HCT116 (cell line): ENCODE data around the gene ASCL3. TPM values are rescaled to one million over a fixed set of nuclear protein-coding genes. Genes with fewer than 3 reads are reported as not detected.

Experiments
- ATAC-seq: fragments of 200-7000 bp; cut with Tn5 transposase; 2 replicates; pipeline ENCODE4 v1.9.1; 2020; ENCODE audit warnings: mild to moderate bottlenecking, moderate library complexity
- BruUV-seq: library from RNA; stranded (reverse); fragments of 400-500 nt; replicated peaks from 2 replicates; lab custom pipeline; 2021; lab: Mats Ljungman, UMichigan
- CTCF ChIA-PET: fragments of 300-600 bp; sonication (Branson Sonifier 250); formaldehyde crosslinking; loops from one replicate; lab custom pipeline; 2021; ENCODE audit warnings: antibody characterized with exemption; lab: Charles Lee
- POLR2A ChIA-PET: fragments of 300-600, 350-600 bp; sonication (Branson Sonifier 250); formaldehyde crosslinking; loops from one replicate; lab custom pipeline; 2021; ENCODE audit warnings: antibody characterized with exemption; lab: Charles Lee
- RAD21 ChIA-PET, 2 experiments: fragments of 300-600 bp; sonication (Branson Sonifier 250); formaldehyde crosslinking; loops; one replicate each; lab custom pipeline; 2023; ENCODE audit warnings: low total read pairs in 2 of 2; ENCODE audit not compliant: uncharacterized antibody in 2 of 2, unreplicated experiment in 2 of 2, low non-redundant PET in 1 of 2; lab: Charles Lee
- DNase-seq: peaks from one replicate; pipeline ENCODE4 v3.0.0-alpha.2; 2010; ENCODE audit warnings: low read depth, low spot score
- H2AFZ ChIP-seq: fragments of 200-600 bp; shearing (Covaris generic), sonication (generic); 2 replicates; pipeline ENCODE4 v1.6.1; 2017; ENCODE audit warnings: low read depth, mixed run types, mixed read lengths, antibody characterized with exemption, low read length; ENCODE audit not compliant: poor library complexity, severe bottlenecking
- H3K27ac ChIP-seq: 2 replicates; pipeline ENCODE4 v1.5.1; 2012; ENCODE audit warnings: low read depth, low read length
- H3K27me3 ChIP-seq: fragments of 200-600 bp; sonication (generic); 2 replicates; pipeline ENCODE4 v1.6.1; 2016; ENCODE audit warnings: mixed run types, low read length, mixed read lengths; ENCODE audit not compliant: insufficient read depth
- H3K36me3 ChIP-seq, 2 experiments: fragments of 200-500 bp in 1 of 2; fragments of 200-600 bp in 1 of 2; sonication (Bioruptor generic) in 1 of 2; sonication (generic) in 1 of 2; 2 replicates each; pipeline versions ENCODE4 v1.5.1 to v1.6.1; 2014 to 2016; ENCODE audit warnings: low read length in 2 of 2, inconsistent platforms in 1 of 2, mixed read lengths in 1 of 2, mixed run types in 1 of 2; ENCODE audit not compliant: insufficient read depth in 2 of 2, control insufficient read depth in 1 of 2
- H3K4me1 ChIP-seq, 2 experiments: fragments of 200-600 bp in 1 of 2; sonication (generic) in 1 of 2; 2 replicates each; pipeline versions ENCODE4 v1.5.1 to v1.6.1; 2012 to 2017; ENCODE audit warnings: low read length in 2 of 2, inconsistent platforms in 1 of 2, mild to moderate bottlenecking in 1 of 2, mixed read lengths in 1 of 2, mixed run types in 1 of 2, moderate library complexity in 1 of 2; ENCODE audit not compliant: insufficient read depth in 2 of 2, control insufficient read depth in 1 of 2
- H3K4me2 ChIP-seq: fragments of 200-600 bp; sonication (generic); 2 replicates; pipeline ENCODE4 v1.6.1; 2017; ENCODE audit warnings: mixed run types, low read length, mixed read lengths
- H3K4me3 ChIP-seq, 2 experiments: fragments of 200-600 bp in 1 of 2; sonication (generic) in 1 of 2; replicated peaks in 1 of 2; 2 replicates each; pipeline ENCODE4 v1.5.1; 2011 to 2016; ENCODE audit warnings: low read length in 2 of 2, control low read depth in 1 of 2, low read depth in 1 of 2, mild to moderate bottlenecking in 1 of 2, mixed read lengths in 1 of 2, mixed run types in 1 of 2
- H3K79me2 ChIP-seq: fragments of 200-600 bp; sonication (generic); 2 replicates; pipeline ENCODE4 v1.6.1; 2017; ENCODE audit warnings: mild to moderate bottlenecking, mixed run types, low read length, moderate library complexity, mixed read lengths; ENCODE audit not compliant: insufficient read depth
- H3K9ac ChIP-seq: fragments of 200-600 bp; sonication (generic); 2 replicates; pipeline ENCODE4 v1.6.1; 2016; ENCODE audit warnings: low read length, mixed read lengths
- H3K9me2 ChIP-seq: fragments of 200-600 bp; sonication (generic), shearing (Covaris generic); 2 replicates; pipeline ENCODE4 v1.6.1; 2017; ENCODE audit warnings: mixed run types, mild to moderate bottlenecking, moderate library complexity; ENCODE audit not compliant: insufficient read depth
- H3K9me3 ChIP-seq, 2 experiments: fragments of 200-500 bp in 1 of 2; fragments of 200-600 bp in 1 of 2; sonication (Bioruptor generic) in 1 of 2; sonication (generic) in 1 of 2; 2 replicates each; pipeline ENCODE4 v1.6.1; 2014 to 2017; ENCODE audit warnings: low read length in 2 of 2, mixed read lengths in 2 of 2, inconsistent platforms in 1 of 2, low read depth in 1 of 2, mild to moderate bottlenecking in 1 of 2, mixed run types in 1 of 2, moderate library complexity in 1 of 2; ENCODE audit not compliant: control insufficient read depth in 1 of 2, insufficient read depth in 1 of 2
- H4K20me1 ChIP-seq: fragments of 200-600 bp; sonication (generic), shearing (Covaris generic); 2 replicates; pipeline ENCODE4 v1.6.1; 2017; ENCODE audit warnings: mixed run types, mild to moderate bottlenecking, moderate library complexity; ENCODE audit not compliant: insufficient read depth
- CBX3 ChIP-seq: IDR thresholded peaks from 2 replicates; pipeline ENCODE4 v1.6.1; 2012; ENCODE audit warnings: low read depth
- CEBPB ChIP-seq: IDR thresholded peaks from 2 replicates; pipeline ENCODE4 v1.6.1; 2012; ENCODE audit warnings: low read depth
- EGR1 ChIP-seq: IDR thresholded peaks from 2 replicates; pipeline ENCODE4 v1.6.1; 2012; ENCODE audit warnings: low read depth
- ELF1 ChIP-seq: IDR thresholded peaks from 2 replicates; pipeline ENCODE4 v1.6.1; 2012; ENCODE audit warnings: low read depth, borderline replicate concordance
- EZH2phosphoT487 ChIP-seq: fragments of 200-600 bp; IDR thresholded peaks from 2 replicates; pipeline ENCODE4 v1.6.1; 2018; ENCODE audit warnings: antibody characterized with exemption, borderline replicate concordance
- FOSL1 ChIP-seq: IDR thresholded peaks from 2 replicates; pipeline ENCODE4 v1.6.1; 2012; ENCODE audit warnings: low read depth
- JUND ChIP-seq: IDR thresholded peaks from 2 replicates; pipeline ENCODE4 v1.6.1; 2012
- POLR2A ChIP-seq: IDR thresholded peaks from 2 replicates; pipeline ENCODE4 v1.7.0; 2011; ENCODE audit warnings: borderline replicate concordance; ENCODE audit not compliant: insufficient read depth, insufficient read length; ENCODE audit errors: extremely low read depth
- RAD21 ChIP-seq: IDR thresholded peaks from 2 replicates; pipeline ENCODE4 v1.6.1; 2012; ENCODE audit warnings: low read depth, mild to moderate bottlenecking
- SIN3A ChIP-seq: IDR thresholded peaks from 2 replicates; pipeline ENCODE4 v1.6.1; 2012; ENCODE audit warnings: low read depth
- SP1 ChIP-seq: IDR thresholded peaks from 2 replicates; pipeline ENCODE4 v1.6.1; 2012; ENCODE audit warnings: low read depth
- ZNF274 ChIP-seq: fragments of 200-500 bp; sonication (Bioruptor generic); IDR thresholded peaks from 2 replicates; pipeline ENCODE4 v1.6.1; 2014; ENCODE audit warnings: mild to moderate bottlenecking, low read depth, low read length, inconsistent platforms
- intact Hi-C: fragments of 100-400 bp; cut with micrococcal nuclease; formaldehyde crosslinking; loops from 2 replicates; pipeline ENCODE4 v1.10.0; 2022
- total RNA-seq: library from RNA; stranded (reverse); gene quantifications from one replicate; pipeline ENCODE4 v1.2.1, GENCODE V29; 2021; ENCODE audit not compliant: unreplicated experiment
- TF ChIP-seq, protein P1 (sequence below): IDR thresholded peaks from 2 replicates; pipeline ENCODE4 v1.6.1; 2012; ENCODE audit warnings: low read depth
- TF ChIP-seq, protein P2 (sequence below): IDR thresholded peaks from 2 replicates; pipeline ENCODE4 v1.6.1; 2011; ENCODE audit warnings: mild to moderate bottlenecking, low read length, moderate library complexity; ENCODE audit not compliant: insufficient replicate concordance; ENCODE audit errors: extremely low read depth
- TF ChIP-seq, protein P3 (sequence below): IDR thresholded peaks from 2 replicates; pipeline ENCODE4 v1.6.1; 2012
- TF ChIP-seq, protein P4 (sequence below): IDR thresholded peaks from 2 replicates; pipeline ENCODE4 v1.6.1; 2012

ASCL3 gene
- total RNA-seq, 1 experiment from 2014 or later, result not detected

DNA sequence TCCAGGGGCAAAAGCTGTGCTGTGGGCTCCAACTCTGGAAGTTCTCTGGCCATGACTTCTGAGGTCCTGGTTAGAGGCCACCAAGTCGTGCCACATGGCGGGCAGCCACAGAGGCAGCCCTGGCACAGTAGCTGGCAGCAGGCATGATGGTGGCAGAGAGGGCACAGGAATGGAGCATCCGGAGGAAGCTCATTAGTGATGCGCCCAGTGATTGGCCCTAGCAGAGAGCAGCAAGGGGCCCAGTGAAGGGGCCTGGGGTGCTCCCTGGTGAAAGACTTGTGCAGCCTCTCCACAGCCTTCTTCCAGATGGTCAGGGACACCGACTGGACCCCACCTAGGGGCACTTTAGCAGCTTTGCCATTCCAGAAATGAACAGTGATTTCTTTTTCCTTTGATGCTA is 17.1 kb downstream of the ASCL3 start:
- ChIA-PET CTCF (interaction anchor here (1.0 kb wide), 1 partner anchor 9 kb away, joined by 4 read pairs; no protein-coding TSS in a partner anchor), POLR2A (no interaction called here), RAD21 (no interaction called here)
- H3K4me1 ChIP-seq, result peaks cover 0 to under 1% of the 10 kb centered on the region in 2 experiments; a peak in 1 of 4 replicates
- peaks cover 0 to 7% of the 10 kb centered on the region in 2 experiments; a peak in 1 of 4 replicates for H3K36me3 ChIP-seq
- no peak overlapping the region for H2AFZ ChIP-seq
- no peak overlapping the region for H3K4me3 ChIP-seq
- H3K4me2 ChIP-seq, result no peak overlapping the region
- DNase-seq (no peak), ATAC-seq (no peak)
- TF ChIP-seq JUND, result no peak
- TF ChIP-seq EZH2phosphoT487, result no peak
- TF ChIP-seq, protein P1, sequence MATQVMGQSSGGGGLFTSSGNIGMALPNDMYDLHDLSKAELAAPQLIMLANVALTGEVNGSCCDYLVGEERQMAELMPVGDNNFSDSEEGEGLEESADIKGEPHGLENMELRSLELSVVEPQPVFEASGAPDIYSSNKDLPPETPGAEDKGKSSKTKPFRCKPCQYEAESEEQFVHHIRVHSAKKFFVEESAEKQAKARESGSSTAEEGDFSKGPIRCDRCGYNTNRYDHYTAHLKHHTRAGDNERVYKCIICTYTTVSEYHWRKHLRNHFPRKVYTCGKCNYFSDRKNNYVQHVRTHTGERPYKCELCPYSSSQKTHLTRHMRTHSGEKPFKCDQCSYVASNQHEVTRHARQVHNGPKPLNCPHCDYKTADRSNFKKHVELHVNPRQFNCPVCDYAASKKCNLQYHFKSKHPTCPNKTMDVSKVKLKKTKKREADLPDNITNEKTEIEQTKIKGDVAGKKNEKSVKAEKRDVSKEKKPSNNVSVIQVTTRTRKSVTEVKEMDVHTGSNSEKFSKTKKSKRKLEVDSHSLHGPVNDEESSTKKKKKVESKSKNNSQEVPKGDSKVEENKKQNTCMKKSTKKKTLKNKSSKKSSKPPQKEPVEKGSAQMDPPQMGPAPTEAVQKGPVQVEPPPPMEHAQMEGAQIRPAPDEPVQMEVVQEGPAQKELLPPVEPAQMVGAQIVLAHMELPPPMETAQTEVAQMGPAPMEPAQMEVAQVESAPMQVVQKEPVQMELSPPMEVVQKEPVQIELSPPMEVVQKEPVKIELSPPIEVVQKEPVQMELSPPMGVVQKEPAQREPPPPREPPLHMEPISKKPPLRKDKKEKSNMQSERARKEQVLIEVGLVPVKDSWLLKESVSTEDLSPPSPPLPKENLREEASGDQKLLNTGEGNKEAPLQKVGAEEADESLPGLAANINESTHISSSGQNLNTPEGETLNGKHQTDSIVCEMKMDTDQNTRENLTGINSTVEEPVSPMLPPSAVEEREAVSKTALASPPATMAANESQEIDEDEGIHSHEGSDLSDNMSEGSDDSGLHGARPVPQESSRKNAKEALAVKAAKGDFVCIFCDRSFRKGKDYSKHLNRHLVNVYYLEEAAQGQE, result no peak
- no peak for TF ChIP-seq SIN3A
- no peak for TF ChIP-seq SP1
- TF ChIP-seq, protein P2, sequence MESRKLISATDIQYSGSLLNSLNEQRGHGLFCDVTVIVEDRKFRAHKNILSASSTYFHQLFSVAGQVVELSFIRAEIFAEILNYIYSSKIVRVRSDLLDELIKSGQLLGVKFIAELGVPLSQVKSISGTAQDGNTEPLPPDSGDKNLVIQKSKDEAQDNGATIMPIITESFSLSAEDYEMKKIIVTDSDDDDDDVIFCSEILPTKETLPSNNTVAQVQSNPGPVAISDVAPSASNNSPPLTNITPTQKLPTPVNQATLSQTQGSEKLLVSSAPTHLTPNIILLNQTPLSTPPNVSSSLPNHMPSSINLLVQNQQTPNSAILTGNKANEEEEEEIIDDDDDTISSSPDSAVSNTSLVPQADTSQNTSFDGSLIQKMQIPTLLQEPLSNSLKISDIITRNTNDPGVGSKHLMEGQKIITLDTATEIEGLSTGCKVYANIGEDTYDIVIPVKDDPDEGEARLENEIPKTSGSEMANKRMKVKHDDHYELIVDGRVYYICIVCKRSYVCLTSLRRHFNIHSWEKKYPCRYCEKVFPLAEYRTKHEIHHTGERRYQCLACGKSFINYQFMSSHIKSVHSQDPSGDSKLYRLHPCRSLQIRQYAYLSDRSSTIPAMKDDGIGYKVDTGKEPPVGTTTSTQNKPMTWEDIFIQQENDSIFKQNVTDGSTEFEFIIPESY, result no peak
- TF ChIP-seq POLR2A, result no peak
- TF ChIP-seq ELF1, result no peak
- no peak for TF ChIP-seq ZNF274
- TF ChIP-seq EGR1, result no peak
- no peak for TF ChIP-seq CEBPB
- TF ChIP-seq RAD21, result no peak
- no peak for TF ChIP-seq FOSL1
- TF ChIP-seq CBX3, result no peak
- TF ChIP-seq, protein P3, sequence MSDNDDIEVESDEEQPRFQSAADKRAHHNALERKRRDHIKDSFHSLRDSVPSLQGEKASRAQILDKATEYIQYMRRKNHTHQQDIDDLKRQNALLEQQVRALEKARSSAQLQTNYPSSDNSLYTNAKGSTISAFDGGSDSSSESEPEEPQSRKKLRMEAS, result no peak
- TF ChIP-seq, protein P4, sequence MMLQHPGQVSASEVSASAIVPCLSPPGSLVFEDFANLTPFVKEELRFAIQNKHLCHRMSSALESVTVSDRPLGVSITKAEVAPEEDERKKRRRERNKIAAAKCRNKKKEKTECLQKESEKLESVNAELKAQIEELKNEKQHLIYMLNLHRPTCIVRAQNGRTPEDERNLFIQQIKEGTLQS, result no peak
- H3K27ac ChIP-seq, result no peak overlapping the region
- no peaks in the 10 kb centered on the region for H4K20me1 ChIP-seq
- no peaks in the 10 kb centered on the region for H3K9me3 ChIP-seq
- no peaks in the 10 kb centered on the region for H3K79me2 ChIP-seq
- intact Hi-C loops, result no loop called here
- H3K27me3 ChIP-seq, result no peaks in the 10 kb centered on the region
- H3K9ac ChIP-seq, result no peak overlapping the region
- H3K9me2 ChIP-seq, result no peaks in the 10 kb centered on the region
- no TSS peak for BruUV-seq
